UCSD-AML1 (cell line): Measurements from ENCODE around the gene RPS25.
A peak's percentile ranks its signal among the peaks of the same experiment; 100 is the strongest.
"Not testable (repeated sequence)": the region's sequence is repeated elsewhere in the genome, so short reads cannot be mapped to it uniquely, and the experiment has no call there.

ENCODE experiments used
- DNase-seq: peaks from one replicate; lab custom pipeline; 2025; ENCODE audit not compliant: unreplicated experiment; lab: John Stamatoyannopoulos, UW

RPS25 gene

GRCh38 chr11:119018074-119018938 is at the start of gene RPS25, which contains the start of gene TRAPPC4:
Gene RPS25 (minus strand): TSS chr11:119018343. CDS start chr11:119018284, 59 bp downstream.
Gene TRAPPC4 (plus strand): TSS chr11:119018766. CDS start chr11:119018796, 30 bp downstream.
- DNase-seq = peak; percentile 96

GRCh38 chr11:119067371-119068222 is 49.5 kb upstream of the RPS25 start, which contains the start of gene VPS11:
Gene VPS11 (plus strand): TSS chr11:119067818. CDS start chr11:119067824, 6 bp downstream.
- DNase-seq = peak; percentile 96

- peak; percentile 23 for DNase-seq
These were observed 47.2 kb upstream of the RPS25 start for GRCh38 chr11:119065369-119065768.

- no peak for DNase-seq
These were observed 44.6 kb upstream of the RPS25 start for GRCh38 chr11:119062779-119063178.

- DNase-seq = no peak
These were observed 43.1 kb upstream of the RPS25 start for GRCh38 chr11:119061256-119061655.

- DNase-seq = not testable (repeated sequence)
These were observed 41.0 kb upstream of the RPS25 start for GRCh38 chr11:119059128-119059527.

GRCh38 chr11:119057000-119057769 is 39.0 kb upstream of the RPS25 start, which contains the start of gene HYOU1:
Gene HYOU1 (minus strand): TSS chr11:119057205. CDS start chr11:119056160, 1,045 bp downstream.
- DNase-seq = peak; percentile 98

GRCh38 chr11:119056421-119056999 is 38.4 kb upstream of the RPS25 start:
- DNase-seq = peak; percentile 42

- DNase-seq = peak; percentile 24
These were observed 37.8 kb upstream of the RPS25 start for GRCh38 chr11:119055901-119056300.

- no peak for DNase-seq
These were observed 36.3 kb upstream of the RPS25 start for GRCh38 chr11:119054418-119054817.

GRCh38 chr11:119052163-119052814 is 34.1 kb upstream of the RPS25 start:
- DNase-seq = no peak

GRCh38 chr11:119051440-119052162 is 33.5 kb upstream of the RPS25 start:
- DNase-seq = no peak

GRCh38 chr11:119049081-119049480 is 30.9 kb upstream of the RPS25 start:
- DNase-seq = no peak

GRCh38 chr11:119048644-119049043 is 30.5 kb upstream of the RPS25 start:
- DNase-seq = no peak

GRCh38 chr11:119047205-119047604 is 29.1 kb upstream of the RPS25 start:
- DNase-seq = no peak

GRCh38 chr11:119046489-119046888 is 28.3 kb upstream of the RPS25 start:
- DNase-seq = no peak

GRCh38 chr11:119044708-119045107 is 26.6 kb upstream of the RPS25 start:
- DNase-seq = no peak

- DNase-seq = no peak
These were observed 24.8 kb upstream of the RPS25 start for GRCh38 chr11:119042927-119043326.
